ENCODE results near the gene CIZ1. TPM values are rescaled to one million over a fixed set of nuclear protein-coding genes. Genes with fewer than 3 reads are reported as not detected.

CIZ1 gene
- total and polyA plus RNA-seq, 2 of the 13 experiments (the other 11 are each of a cell fraction or from before 2014, with no cell fraction given): 30.6 to 50.3 TPM

DNA sequence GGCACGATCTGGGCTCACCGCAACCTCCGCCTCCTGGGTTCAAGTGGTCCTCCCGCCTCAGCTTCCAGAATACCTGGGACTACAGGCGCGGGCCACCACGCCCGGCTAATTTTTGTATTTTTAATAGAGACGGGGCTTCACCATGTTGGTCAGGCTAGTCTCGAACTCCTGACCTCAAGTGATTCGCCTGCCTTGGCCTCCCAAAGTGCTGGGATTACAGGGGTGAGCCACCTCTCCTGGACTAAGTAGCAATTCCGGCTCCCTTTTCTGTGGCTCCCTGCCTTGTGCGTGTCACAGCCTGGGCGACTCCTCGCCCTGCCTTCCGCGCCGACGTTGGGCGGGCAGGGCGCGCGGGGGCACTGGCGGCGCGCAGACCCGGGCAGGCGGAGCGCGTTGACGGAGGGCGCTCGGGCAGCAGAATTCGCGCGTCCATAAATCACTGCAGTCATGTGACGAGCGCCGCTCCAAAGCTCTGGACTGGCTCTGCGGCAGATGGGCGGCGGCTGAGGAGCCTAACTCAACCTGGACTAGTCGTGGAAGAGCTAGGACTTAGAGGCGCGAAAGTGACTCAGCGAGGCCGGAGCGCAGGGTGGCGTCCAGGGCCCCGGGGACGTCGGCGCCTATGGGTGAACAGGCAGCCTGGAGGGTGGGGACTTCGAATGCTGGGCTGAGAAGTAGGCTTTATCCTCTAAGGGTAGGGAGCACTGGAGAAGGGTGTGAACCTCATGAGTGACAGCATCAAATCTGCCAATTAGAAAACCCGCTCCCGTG is 1.4 kb upstream of the CIZ1 start:
- ChIA-PET POLR2A (no interaction called here), CTCF (ENCODE audit: low intra/inter-chr PET ratio, low total read pairs) (no interaction called here)
- no peaks in the 10 kb centered on the region for H3K27me3 ChIP-seq (ENCODE audit: control insufficient read depth in 1 of 2, insufficient read depth in 2 of 2, low read length in 2 of 2)
- 96% methylated on average over 56 of the region's 56 CpGs for whole genome bisulfite sequencing (ENCODE audit: low lambda C conversion rate)
- peaks cover 2 to 11% of the 10 kb centered on the region in 2 experiments; a peak in 1 of 5 replicates for H3K36me3 ChIP-seq (replicated peaks in 1 of 2; ENCODE audit: control insufficient read depth in 1 of 2, insufficient read depth in 2 of 2, low read length in 2 of 2)
- no peaks in the 10 kb centered on the region for H3K9me3 ChIP-seq (ENCODE audit: low read length)
- H4K20me1 ChIP-seq (ENCODE audit: insufficient read depth, low read length): no peaks in the 10 kb centered on the region
- peaks cover 11% of the 10 kb centered on the region for H3K4me1 ChIP-seq (ENCODE audit: insufficient read depth, low read length)
- no peak overlapping the region for H3K4me3 ChIP-seq (replicated peaks in 1 of 3; ENCODE audit: insufficient read depth in 1 of 3, low read depth in 2 of 3, low read length in 3 of 3)
- no TSS peak for BruUV-seq (replicated peaks)
- TF ChIP-seq RBFOX2 (IDR thresholded peaks at IDR 0.05; ENCODE audit: low read depth, low read length) (peak; percentile 39; the same call in 1 of the 2 replicates), FOSL1 (CRISPR knock-in tag; IDR thresholded peaks at IDR 0.05; ENCODE audit: borderline replicate concordance) (no peak), AGO2 (optimal IDR thresholded peaks at IDR 0.05; ENCODE audit: low read depth, low read length) (peak; percentile 22), ZNF441 (CRISPR knock-in tag; IDR thresholded peaks at IDR 0.05; ENCODE audit: borderline replicate concordance) (no peak), ZNF431 (CRISPR knock-in tag; IDR thresholded peaks at IDR 0.05; ENCODE audit: borderline replicate concordance, low read depth) (no peak), ZFAT (CRISPR knock-in tag; conservative IDR thresholded peaks at IDR 0.05) (no peak), SATB2 (CRISPR knock-in tag; IDR thresholded peaks at IDR 0.05) (no peak), KLF15 (CRISPR knock-in tag; IDR thresholded peaks at IDR 0.05; ENCODE audit: borderline replicate concordance) (no peak), ZNF850 (CRISPR knock-in tag; conservative IDR thresholded peaks at IDR 0.05) (no peak), ZNF205 (CRISPR knock-in tag; IDR thresholded peaks at IDR 0.05) (no peak)
- FAIRE-seq: no peak
- H3K79me2 ChIP-seq (ENCODE audit: insufficient read depth, low read length): peaks cover 9% of the 10 kb centered on the region
- no peak overlapping the region for H3K9ac ChIP-seq (ENCODE audit: insufficient read depth, low read depth, low read length)
- no peak overlapping the region for H3K4me2 ChIP-seq (ENCODE audit: low read depth, low read length)
- intact Hi-C loops (cut with micrococcal nuclease; ENCODE audit: unreplicated experiment): no loop called here
- ATAC-seq: no peak
- H2AFZ ChIP-seq (ENCODE audit: low read length): no peak overlapping the region
- in situ Hi-C loops (cut with HindIII; ENCODE audit: extremely low pct_ligation_motif_present, low pct_unique_long_range_greater_than_20kb): no loop called here
- DNase-seq (ENCODE audit: low spot score): no peak
- H3K27ac ChIP-seq (ENCODE audit: extremely low read length, insufficient read depth, low read length): no peak overlapping the region

Data from HepG2 (cell line).